SK-N-SH (cell line): Measurements from ENCODE around the gene SPATA24. TPM values are rescaled to one million over a fixed set of nuclear protein-coding genes. Genes with fewer than 3 reads are reported as not detected.

Experiments
- CTCF ChIA-PET: fragments of 300-600, 350-600 bp; formaldehyde crosslinking; extraction: SDS; loops from one replicate; lab custom pipeline; 2021; lab: Yijun Ruan, JAX
- POLR2A ChIA-PET: fragments of 350-600 bp; sonication (Branson Sonifier 250); formaldehyde crosslinking; extraction: SDS; loops from one replicate; lab custom pipeline; 2020; ENCODE audit warnings: antibody characterized with exemption, inconsistent platforms; lab: Yijun Ruan, JAX
- DNase-seq: peaks from one replicate; pipeline ENCODE4 v3.0.0; 2012
- H2AFZ ChIP-seq: fragments of 200-600 bp; sonication (generic); 2 replicates; pipeline ENCODE4 v1.8.1; 2016; ENCODE audit warnings: antibody characterized with exemption, mild to moderate bottlenecking, low read depth
- H3F3A ChIP-seq: fragments of 200-600 bp; sonication (generic); replicated peaks from 2 replicates; pipeline ENCODE3; 2016; ENCODE audit warnings: antibody characterized with exemption, mild to moderate bottlenecking; ENCODE audit not compliant: insufficient read depth
- H3K27ac ChIP-seq, 2 experiments: fragments of 200-500 bp in 1 of 2; fragments of 200-600 bp in 1 of 2; sonication (Bioruptor generic) in 1 of 2; sonication (generic), shearing (Covaris generic) in 1 of 2; 2 replicates each; pipeline versions ENCODE4 v1.5.1 to v1.6.1; 2014 to 2016; ENCODE audit warnings: low read depth in 2 of 2, inconsistent platforms in 1 of 2, low read length in 1 of 2, mild to moderate bottlenecking in 1 of 2, mixed read lengths in 1 of 2
- H3K27me3 ChIP-seq: fragments of 200-600 bp; sonication (generic), shearing (Covaris generic); 2 replicates; pipeline ENCODE4 v1.6.1; 2016; ENCODE audit warnings: mixed run types; ENCODE audit not compliant: insufficient read depth
- H3K36me3 ChIP-seq, 2 experiments: fragments of 200-500 bp in 1 of 2; fragments of 200-600 bp in 1 of 2; sonication (Bioruptor generic) in 1 of 2; sonication (generic) in 1 of 2; replicated peaks in 1 of 2; 2 replicates each; pipeline versions ENCODE3 to v1.5.1; 2014 to 2016; ENCODE audit warnings: low read length in 1 of 2, mild to moderate bottlenecking in 1 of 2; ENCODE audit not compliant: insufficient read depth in 2 of 2, control insufficient read depth in 1 of 2
- H3K4me1 ChIP-seq, 2 experiments: fragments of 200-500 bp in 1 of 2; fragments of 200-600 bp in 1 of 2; sonication (Bioruptor generic) in 1 of 2; sonication (generic), shearing (Covaris generic) in 1 of 2; 2 replicates each; pipeline versions ENCODE4 v1.5.1 to v1.6.1; 2014 to 2016; ENCODE audit warnings: low read depth in 1 of 2, low read length in 1 of 2, mixed run types in 1 of 2; ENCODE audit not compliant: insufficient read depth in 2 of 2, control insufficient read depth in 1 of 2
- H3K4me2 ChIP-seq: fragments of 200-600 bp; sonication (generic), shearing (Covaris generic); 2 replicates; pipeline ENCODE4 v1.6.1; 2017; ENCODE audit warnings: mixed run types
- H3K4me3 ChIP-seq, 2 experiments: fragments of 200-500 bp in 1 of 2; fragments of 200-600 bp in 1 of 2; sonication (Bioruptor generic) in 1 of 2; sonication (generic), shearing (Covaris generic) in 1 of 2; 2 replicates each; pipeline versions ENCODE4 v1.5.1 to v1.8.1; 2014 to 2016; ENCODE audit warnings: low read depth in 2 of 2, inconsistent platforms in 1 of 2, low read length in 1 of 2, mild to moderate bottlenecking in 1 of 2, mixed read lengths in 1 of 2, moderate library complexity in 1 of 2
- H3K79me2 ChIP-seq: fragments of 200-600 bp; sonication (generic); 2 replicates; pipeline ENCODE4 v1.8.1; 2017; ENCODE audit warnings: mild to moderate bottlenecking; ENCODE audit not compliant: insufficient read depth
- H3K9ac ChIP-seq: fragments of 200-600 bp; sonication (generic); 2 replicates; pipeline ENCODE4 v1.6.1; 2017; ENCODE audit warnings: mixed run types
- H3K9me2 ChIP-seq: fragments of 200-600 bp; sonication (generic); 2 replicates; pipeline ENCODE4 v1.6.1; 2017; ENCODE audit warnings: mixed run types
- H3K9me3 ChIP-seq: fragments of 200-600 bp; sonication (generic); 2 replicates; pipeline ENCODE4 v1.6.1; 2017; ENCODE audit warnings: mixed run types, mild to moderate bottlenecking, moderate library complexity
- H4K20me1 ChIP-seq: fragments of 200-600 bp; sonication (generic); 2 replicates; pipeline ENCODE4 v1.6.1; 2017; ENCODE audit warnings: mild to moderate bottlenecking, mixed run types; ENCODE audit not compliant: insufficient read depth
- CHD2 ChIP-seq: fragments of 150-350 bp; IDR thresholded peaks from 2 replicates; pipeline ENCODE4 v1.6.1; 2018; ENCODE audit warnings: low read length; ENCODE audit not compliant: partially characterized antibody
- ELF1 ChIP-seq: IDR thresholded peaks from 2 replicates; pipeline ENCODE4 v1.4.0; 2012
- EP300 ChIP-seq, 2 experiments: IDR thresholded peaks; 2 replicates each; pipeline versions ENCODE4 v1.4.0 to v1.6.1; 2012; ENCODE audit warnings: borderline replicate concordance in 1 of 2, low read depth in 1 of 2, low read length in 1 of 2
- FOXM1 ChIP-seq: IDR thresholded peaks from 2 replicates; pipeline ENCODE4 v1.4.0; 2012; ENCODE audit warnings: low read depth, mild to moderate bottlenecking
- GABPA ChIP-seq: IDR thresholded peaks from 2 replicates; pipeline ENCODE4 v1.4.0; 2012; ENCODE audit warnings: low read depth, mild to moderate bottlenecking
- GATA2 ChIP-seq: sonication (generic); formaldehyde crosslinking; IDR thresholded peaks from 2 replicates; pipeline ENCODE4 v1.5.0; 2020; ENCODE audit warnings: mild to moderate bottlenecking, missing genetic modification reagents
- IRF3 ChIP-seq: fragments of 150-350 bp; IDR thresholded peaks from 2 replicates; pipeline ENCODE4 v1.6.1; 2016; ENCODE audit warnings: mild to moderate bottlenecking, low read depth, low read length
- MEF2A ChIP-seq: IDR thresholded peaks from 2 replicates; pipeline ENCODE4 v1.4.0; 2012; ENCODE audit warnings: low read depth, borderline replicate concordance
- SMC3 ChIP-seq: IDR thresholded peaks from 2 replicates; pipeline ENCODE4 v1.6.1; 2012; ENCODE audit warnings: low read depth, low read length, improper control_type of control experiment
- TCF12 ChIP-seq: IDR thresholded peaks from 2 replicates; pipeline ENCODE4 v1.4.0; 2012
- TEAD4 ChIP-seq: IDR thresholded peaks from 2 replicates; pipeline ENCODE4 v1.4.0; 2012; ENCODE audit warnings: mild to moderate bottlenecking, borderline replicate concordance; ENCODE audit not compliant: insufficient read depth
- USF1 ChIP-seq: IDR thresholded peaks from 2 replicates; pipeline ENCODE4 v1.4.0; 2012; ENCODE audit warnings: low read depth, borderline replicate concordance
- ZBTB33 ChIP-seq: IDR thresholded peaks from 2 replicates; pipeline ENCODE4 v1.4.0; 2012; ENCODE audit warnings: low read depth, borderline replicate concordance
- WGBS: methylation state at CpG from one replicate; pipeline ENCODE4 v1.1.6; 2017; ENCODE audit warnings: low lambda C conversion rate; 5-methylcytosine and 5-hydroxymethylcytosine counted together
- polyA plus RNA-seq, 3 experiments: library from polyadenylated mRNA; depleted of rRNA; stranded (reverse); fragments of >200 nt; gene quantifications; 2 replicates each; pipeline ENCODE4 v1.2.3, GENCODE V29; 2012
- TF ChIP-seq, protein P1 (sequence below): IDR thresholded peaks from 2 replicates; pipeline ENCODE4 v1.6.1; 2012; ENCODE audit warnings: mild to moderate bottlenecking, low read depth, low read length, moderate library complexity
- TF ChIP-seq, protein P2 (sequence below): IDR thresholded peaks from 2 replicates; pipeline ENCODE4; 2012
- TF ChIP-seq, protein P3 (sequence below): IDR thresholded peaks from 2 replicates; pipeline ENCODE4 v1.4.0; 2012; ENCODE audit warnings: low read depth

The SPATA24 gene
- polyA plus RNA-seq, 1 of the 3 experiments (the other 2 are of a cell fraction) = 7.6 TPM

DNA sequence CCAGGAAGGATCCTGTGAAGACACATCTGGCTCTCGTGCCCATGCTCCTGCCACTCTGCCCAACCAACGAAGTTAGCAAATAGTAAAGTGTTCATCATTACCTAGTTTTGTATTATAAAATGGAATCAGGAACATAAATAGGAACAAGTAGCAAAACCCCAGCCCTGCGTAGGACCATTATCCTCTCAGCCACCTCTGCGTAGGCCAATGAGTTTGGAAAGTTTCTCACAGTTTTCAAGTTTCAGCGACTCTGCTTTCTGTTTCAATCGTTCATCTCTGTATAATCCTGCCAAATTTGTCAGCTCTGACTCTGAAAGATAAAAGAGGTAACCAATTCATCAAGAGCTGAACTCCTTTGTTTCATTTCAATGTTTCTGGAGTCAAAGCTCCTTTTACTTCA lies 10.1 kb upstream of the SPATA24 start:
- no peak overlapping the region for H3K4me3 ChIP-seq
- ChIA-PET CTCF (interaction anchor here (1.0 to 1.6 kb wide), 3 partner anchors 8 to 100 kb away, joined by 3 to 9 read pairs (median 4); no protein-coding TSS in a partner anchor), POLR2A (no interaction called here)
- no peaks in the 10 kb centered on the region for H3K79me2 ChIP-seq
- H3K27ac ChIP-seq = no peak overlapping the region
- no peak overlapping the region for H2AFZ ChIP-seq
- no peaks in the 10 kb centered on the region for H3K27me3 ChIP-seq
- TF ChIP-seq GABPA (no peak), TCF12 (no peak), CHD2 (no peak), GATA2 (CRISPR knock-in tag) (no peak), TEAD4 (no peak), FOXM1 (no peak), SMC3 (no peak), USF1 (no peak), IRF3 (no peak), EP300 (IDR thresholded peaks at IDR 0.05; ENCODE audit: borderline replicate concordance in 1 of 2, low read depth in 1 of 2, low read length in 1 of 2) (no peak), MEF2A (no peak), ZBTB33 (no peak), ELF1 (no peak)
- TF ChIP-seq, protein P1, sequence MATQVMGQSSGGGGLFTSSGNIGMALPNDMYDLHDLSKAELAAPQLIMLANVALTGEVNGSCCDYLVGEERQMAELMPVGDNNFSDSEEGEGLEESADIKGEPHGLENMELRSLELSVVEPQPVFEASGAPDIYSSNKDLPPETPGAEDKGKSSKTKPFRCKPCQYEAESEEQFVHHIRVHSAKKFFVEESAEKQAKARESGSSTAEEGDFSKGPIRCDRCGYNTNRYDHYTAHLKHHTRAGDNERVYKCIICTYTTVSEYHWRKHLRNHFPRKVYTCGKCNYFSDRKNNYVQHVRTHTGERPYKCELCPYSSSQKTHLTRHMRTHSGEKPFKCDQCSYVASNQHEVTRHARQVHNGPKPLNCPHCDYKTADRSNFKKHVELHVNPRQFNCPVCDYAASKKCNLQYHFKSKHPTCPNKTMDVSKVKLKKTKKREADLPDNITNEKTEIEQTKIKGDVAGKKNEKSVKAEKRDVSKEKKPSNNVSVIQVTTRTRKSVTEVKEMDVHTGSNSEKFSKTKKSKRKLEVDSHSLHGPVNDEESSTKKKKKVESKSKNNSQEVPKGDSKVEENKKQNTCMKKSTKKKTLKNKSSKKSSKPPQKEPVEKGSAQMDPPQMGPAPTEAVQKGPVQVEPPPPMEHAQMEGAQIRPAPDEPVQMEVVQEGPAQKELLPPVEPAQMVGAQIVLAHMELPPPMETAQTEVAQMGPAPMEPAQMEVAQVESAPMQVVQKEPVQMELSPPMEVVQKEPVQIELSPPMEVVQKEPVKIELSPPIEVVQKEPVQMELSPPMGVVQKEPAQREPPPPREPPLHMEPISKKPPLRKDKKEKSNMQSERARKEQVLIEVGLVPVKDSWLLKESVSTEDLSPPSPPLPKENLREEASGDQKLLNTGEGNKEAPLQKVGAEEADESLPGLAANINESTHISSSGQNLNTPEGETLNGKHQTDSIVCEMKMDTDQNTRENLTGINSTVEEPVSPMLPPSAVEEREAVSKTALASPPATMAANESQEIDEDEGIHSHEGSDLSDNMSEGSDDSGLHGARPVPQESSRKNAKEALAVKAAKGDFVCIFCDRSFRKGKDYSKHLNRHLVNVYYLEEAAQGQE = no peak
- TF ChIP-seq, protein P2, sequence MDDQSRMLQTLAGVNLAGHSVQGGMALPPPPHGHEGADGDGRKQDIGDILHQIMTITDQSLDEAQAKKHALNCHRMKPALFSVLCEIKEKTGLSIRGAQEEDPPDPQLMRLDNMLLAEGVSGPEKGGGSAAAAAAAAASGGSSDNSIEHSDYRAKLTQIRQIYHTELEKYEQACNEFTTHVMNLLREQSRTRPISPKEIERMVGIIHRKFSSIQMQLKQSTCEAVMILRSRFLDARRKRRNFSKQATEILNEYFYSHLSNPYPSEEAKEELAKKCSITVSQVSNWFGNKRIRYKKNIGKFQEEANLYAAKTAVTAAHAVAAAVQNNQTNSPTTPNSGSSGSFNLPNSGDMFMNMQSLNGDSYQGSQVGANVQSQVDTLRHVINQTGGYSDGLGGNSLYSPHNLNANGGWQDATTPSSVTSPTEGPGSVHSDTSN = no peak
- TF ChIP-seq, protein P3, sequence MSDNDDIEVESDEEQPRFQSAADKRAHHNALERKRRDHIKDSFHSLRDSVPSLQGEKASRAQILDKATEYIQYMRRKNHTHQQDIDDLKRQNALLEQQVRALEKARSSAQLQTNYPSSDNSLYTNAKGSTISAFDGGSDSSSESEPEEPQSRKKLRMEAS = no peak
- H3F3A ChIP-seq = no peaks in the 10 kb centered on the region
- no peaks in the 10 kb centered on the region for H3K9me2 ChIP-seq
- no peak overlapping the region for H3K9ac ChIP-seq
- H4K20me1 ChIP-seq = no peaks in the 10 kb centered on the region
- no peaks in the 10 kb centered on the region for H3K9me3 ChIP-seq
- no peak for DNase-seq
- whole genome bisulfite sequencing = 87% methylated on average over 6 of the region's 6 CpGs
- peaks cover 0 to 19% of the 10 kb centered on the region in 2 experiments; a peak in 1 of 4 replicates for H3K4me1 ChIP-seq
- H3K4me2 ChIP-seq = no peak overlapping the region
- H3K36me3 ChIP-seq = peaks cover 27 to 45% of the 10 kb centered on the region in 2 experiments
